PFSK-1 (cell line): ENCODE data around the gene CSF1R.

Source experiments
- FOXP2 ChIP-seq: optimal IDR thresholded peaks from 2 replicates; pipeline ENCODE3; 2011; ENCODE audit warnings: borderline replicate concordance, control low read depth, inconsistent platforms; ENCODE audit not compliant: insufficient read depth; ENCODE audit errors: extremely low read length, extremely low read depth
- POLR2AphosphoS5 ChIP-seq: IDR thresholded peaks from 2 replicates; pipeline ENCODE4 v1.6.1; 2012; ENCODE audit warnings: low read depth, mild to moderate bottlenecking, control low read depth, low read length, moderate library complexity
- SIN3A ChIP-seq: IDR thresholded peaks from 2 replicates; pipeline ENCODE4 v1.6.1; 2012; ENCODE audit warnings: mild to moderate bottlenecking, low read length, moderate library complexity, borderline replicate concordance; ENCODE audit not compliant: insufficient read depth
- TAF1 ChIP-seq: IDR thresholded peaks from 2 replicates; pipeline ENCODE4 v1.6.1; 2012; ENCODE audit warnings: low read length, control low read depth, borderline replicate concordance; ENCODE audit not compliant: insufficient read depth
- TF ChIP-seq, protein P1 (sequence below), 2 experiments: IDR thresholded peaks; 2 replicates each; pipeline versions ENCODE4 v1.6.1 to v1.8.0; 2011 to 2012; ENCODE audit warnings: low read depth in 2 of 2, low read length in 2 of 2, control low read depth in 1 of 2, inconsistent platforms in 1 of 2, mild to moderate bottlenecking in 1 of 2, moderate library complexity in 1 of 2; ENCODE audit not compliant: insufficient read depth in 1 of 2

Gene CSF1R

DNA sequence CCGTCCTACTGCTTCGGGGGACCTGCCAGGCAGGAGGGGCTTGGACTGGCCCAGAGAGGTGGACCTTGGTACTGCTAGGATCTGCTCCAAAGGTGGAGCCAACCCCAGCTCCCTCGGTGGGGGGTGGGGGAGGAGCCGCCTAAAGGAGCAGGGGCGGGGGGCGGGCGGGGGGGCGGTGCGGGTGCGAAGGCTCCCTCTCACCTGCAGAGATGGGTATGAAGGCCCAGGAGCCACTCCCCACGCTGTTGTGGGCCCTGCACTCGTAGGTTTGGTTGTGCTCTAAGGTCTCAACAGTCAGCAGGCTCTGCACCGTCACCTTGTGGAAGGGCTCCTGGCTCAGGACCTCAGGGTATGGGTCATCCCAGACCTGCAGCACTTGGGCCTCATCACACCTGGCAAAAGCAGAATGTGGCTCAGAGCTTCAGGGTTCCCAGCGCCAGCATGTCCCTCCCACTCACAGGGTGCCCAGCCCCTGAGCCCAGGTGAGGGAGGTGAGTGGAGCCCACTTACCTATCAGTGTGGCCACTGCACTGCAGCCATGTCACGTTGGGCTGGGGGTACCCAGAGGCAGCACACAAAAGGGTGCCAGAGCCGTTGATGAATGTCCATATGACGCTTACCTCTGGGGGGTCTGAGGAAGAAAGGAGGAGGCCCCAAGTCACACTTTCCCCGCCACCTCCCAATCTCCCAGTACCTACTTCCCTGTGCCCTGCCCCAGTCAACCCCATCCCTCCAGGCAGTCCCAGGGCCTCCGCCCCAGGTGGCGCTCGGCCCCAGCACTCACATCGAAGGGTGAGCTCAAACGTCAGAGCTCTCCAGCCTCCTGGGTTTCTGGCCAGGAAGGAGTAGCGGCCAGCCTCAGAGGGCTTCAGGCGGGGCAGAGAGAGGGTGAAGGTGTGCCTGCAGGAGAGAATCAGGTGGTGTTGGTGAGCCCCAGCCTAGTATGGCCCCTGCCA is 16.4 kb downstream of the CSF1R start:
- TF ChIP-seq TAF1 (no peak), POLR2AphosphoS5 (no peak), SIN3A (no peak), FOXP2 (no peak)
- TF ChIP-seq, protein P1, sequence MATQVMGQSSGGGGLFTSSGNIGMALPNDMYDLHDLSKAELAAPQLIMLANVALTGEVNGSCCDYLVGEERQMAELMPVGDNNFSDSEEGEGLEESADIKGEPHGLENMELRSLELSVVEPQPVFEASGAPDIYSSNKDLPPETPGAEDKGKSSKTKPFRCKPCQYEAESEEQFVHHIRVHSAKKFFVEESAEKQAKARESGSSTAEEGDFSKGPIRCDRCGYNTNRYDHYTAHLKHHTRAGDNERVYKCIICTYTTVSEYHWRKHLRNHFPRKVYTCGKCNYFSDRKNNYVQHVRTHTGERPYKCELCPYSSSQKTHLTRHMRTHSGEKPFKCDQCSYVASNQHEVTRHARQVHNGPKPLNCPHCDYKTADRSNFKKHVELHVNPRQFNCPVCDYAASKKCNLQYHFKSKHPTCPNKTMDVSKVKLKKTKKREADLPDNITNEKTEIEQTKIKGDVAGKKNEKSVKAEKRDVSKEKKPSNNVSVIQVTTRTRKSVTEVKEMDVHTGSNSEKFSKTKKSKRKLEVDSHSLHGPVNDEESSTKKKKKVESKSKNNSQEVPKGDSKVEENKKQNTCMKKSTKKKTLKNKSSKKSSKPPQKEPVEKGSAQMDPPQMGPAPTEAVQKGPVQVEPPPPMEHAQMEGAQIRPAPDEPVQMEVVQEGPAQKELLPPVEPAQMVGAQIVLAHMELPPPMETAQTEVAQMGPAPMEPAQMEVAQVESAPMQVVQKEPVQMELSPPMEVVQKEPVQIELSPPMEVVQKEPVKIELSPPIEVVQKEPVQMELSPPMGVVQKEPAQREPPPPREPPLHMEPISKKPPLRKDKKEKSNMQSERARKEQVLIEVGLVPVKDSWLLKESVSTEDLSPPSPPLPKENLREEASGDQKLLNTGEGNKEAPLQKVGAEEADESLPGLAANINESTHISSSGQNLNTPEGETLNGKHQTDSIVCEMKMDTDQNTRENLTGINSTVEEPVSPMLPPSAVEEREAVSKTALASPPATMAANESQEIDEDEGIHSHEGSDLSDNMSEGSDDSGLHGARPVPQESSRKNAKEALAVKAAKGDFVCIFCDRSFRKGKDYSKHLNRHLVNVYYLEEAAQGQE (IDR thresholded peaks at IDR 0.05; ENCODE audit: insufficient read depth in 1 of 2, low read depth in 2 of 2, low read length in 2 of 2) = no peak

GRCh38 chr5:150068961-150069645 is 17.3 kb downstream of the CSF1R start:
- TF ChIP-seq, protein P1 (IDR thresholded peaks at IDR 0.05; ENCODE audit: insufficient read depth in 1 of 2, low read depth in 2 of 2, low read length in 2 of 2) = no peak
- TF ChIP-seq POLR2AphosphoS5 (no peak), TAF1 (no peak), SIN3A (no peak), FOXP2 (no peak)

DNA sequence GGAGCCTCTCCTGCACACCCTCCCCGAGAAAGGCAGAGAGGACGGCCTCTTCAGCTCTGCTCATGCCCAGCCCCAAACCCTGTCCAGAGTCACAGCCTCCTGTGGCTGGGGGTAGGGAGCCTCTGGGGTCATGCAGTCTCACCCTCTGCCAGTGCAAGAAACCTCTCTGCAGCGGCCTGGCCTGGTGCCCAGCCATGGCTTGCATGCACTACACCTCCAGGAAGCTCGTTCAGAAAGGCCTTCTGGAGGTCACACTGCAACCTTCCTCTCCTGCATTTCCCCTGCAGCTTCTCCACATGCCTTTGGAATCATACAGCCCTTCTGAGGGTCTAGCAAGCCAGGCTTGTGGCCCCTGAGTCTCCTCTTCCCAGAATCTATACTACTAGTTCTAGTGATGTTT is 17.9 kb downstream of the CSF1R start:
- TF ChIP-seq TAF1 (no peak), SIN3A (no peak), POLR2AphosphoS5 (no peak), FOXP2 (no peak)
- TF ChIP-seq, protein P1 (IDR thresholded peaks at IDR 0.05; ENCODE audit: insufficient read depth in 1 of 2, low read depth in 2 of 2, low read length in 2 of 2) = no peak

DNA sequence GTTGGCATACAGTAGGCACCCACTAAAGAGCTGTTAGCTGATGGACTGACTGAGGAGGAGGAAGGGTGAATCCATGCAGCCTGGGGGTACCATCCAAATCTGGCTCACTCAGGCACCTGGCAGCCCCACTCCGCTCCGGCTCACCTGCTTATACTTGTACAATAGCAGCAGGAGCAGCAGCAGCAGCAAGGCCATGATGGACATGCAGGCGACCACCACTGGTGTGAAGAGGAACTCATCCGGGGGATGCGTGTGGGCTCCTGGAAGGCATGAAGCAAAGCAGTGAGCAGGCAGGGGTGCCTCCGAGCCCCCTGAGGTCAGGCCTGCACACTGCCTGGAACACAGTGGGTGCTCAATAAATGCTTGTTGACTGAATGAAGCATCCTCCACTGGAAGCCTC is 18.3 kb downstream of the CSF1R start:
- no peak for TF ChIP-seq POLR2AphosphoS5
- no peak for TF ChIP-seq SIN3A
- TF ChIP-seq, protein P1 (IDR thresholded peaks at IDR 0.05; ENCODE audit: insufficient read depth in 1 of 2, low read depth in 2 of 2, low read length in 2 of 2) = no peak
- no peak for TF ChIP-seq TAF1
- TF ChIP-seq FOXP2 = no peak
